Measurements from ENCODE around the gene DUSP16.

DUSP16 gene

DNA sequence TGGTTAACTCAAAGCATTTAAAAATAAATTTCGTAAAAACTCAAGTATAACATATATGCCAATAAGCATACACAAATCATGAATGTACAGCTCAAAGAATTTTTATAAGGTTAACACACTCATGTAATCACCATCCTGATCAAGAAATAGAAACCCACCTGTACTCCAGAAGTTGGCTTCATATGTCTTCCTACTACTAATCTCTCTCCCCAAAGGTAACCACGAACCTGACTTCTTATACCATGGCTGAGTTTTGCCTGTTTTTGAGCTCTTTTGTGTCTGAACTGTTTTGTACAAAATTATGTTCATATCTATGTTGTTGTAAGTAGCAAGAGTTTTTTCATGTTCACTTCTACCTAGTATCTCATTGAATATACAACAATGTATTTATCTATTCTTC, 18.7 kb downstream of the DUSP16 start:
- no peak for FAIRE-seq
- no peak for DNase-seq (ENCODE audit: insufficient read length, low spot score)
- TF ChIP-seq POLR2A (IDR thresholded peaks at IDR 0.05; ENCODE audit: low read depth, low read length): no peak

DNA sequence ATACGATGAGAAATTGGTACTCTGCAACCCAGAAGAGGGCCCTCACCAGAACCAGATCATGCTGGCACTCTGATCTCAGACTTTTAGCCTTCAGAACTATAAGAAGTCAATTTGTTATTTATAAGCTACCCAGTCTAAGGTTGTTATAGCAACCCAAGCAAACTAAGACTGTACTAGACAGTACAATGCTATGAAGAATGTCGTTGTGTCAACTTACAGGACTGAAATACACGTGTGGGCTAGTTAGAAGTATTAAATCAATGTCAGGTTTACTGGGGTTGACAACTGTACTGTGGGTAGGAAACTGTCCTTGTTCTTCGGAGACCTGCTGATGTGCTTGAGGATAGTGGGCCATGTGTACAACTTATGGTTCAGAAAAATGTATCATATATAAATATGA, 19.7 kb downstream of the DUSP16 start:
- TF ChIP-seq POLR2A (IDR thresholded peaks at IDR 0.05; ENCODE audit: low read depth, low read length): no peak
- DNase-seq (ENCODE audit: insufficient read length, low spot score): no peak
- FAIRE-seq: no peak

GRCh38 chr12:12542286-12542685, 20.4 kb downstream of the DUSP16 start:
- TF ChIP-seq POLR2A (IDR thresholded peaks at IDR 0.05; ENCODE audit: low read depth, low read length): no peak
- no peak for FAIRE-seq
- no peak for DNase-seq (ENCODE audit: insufficient read length, low spot score)

- FAIRE-seq (no peak), DNase-seq (ENCODE audit: insufficient read length, low spot score) (no peak)
- no peak for TF ChIP-seq POLR2A (IDR thresholded peaks at IDR 0.05; ENCODE audit: low read depth, low read length)
Measured at GRCh38 chr12:12541782-12542181, 20.9 kb downstream of the DUSP16 start.

DNA sequence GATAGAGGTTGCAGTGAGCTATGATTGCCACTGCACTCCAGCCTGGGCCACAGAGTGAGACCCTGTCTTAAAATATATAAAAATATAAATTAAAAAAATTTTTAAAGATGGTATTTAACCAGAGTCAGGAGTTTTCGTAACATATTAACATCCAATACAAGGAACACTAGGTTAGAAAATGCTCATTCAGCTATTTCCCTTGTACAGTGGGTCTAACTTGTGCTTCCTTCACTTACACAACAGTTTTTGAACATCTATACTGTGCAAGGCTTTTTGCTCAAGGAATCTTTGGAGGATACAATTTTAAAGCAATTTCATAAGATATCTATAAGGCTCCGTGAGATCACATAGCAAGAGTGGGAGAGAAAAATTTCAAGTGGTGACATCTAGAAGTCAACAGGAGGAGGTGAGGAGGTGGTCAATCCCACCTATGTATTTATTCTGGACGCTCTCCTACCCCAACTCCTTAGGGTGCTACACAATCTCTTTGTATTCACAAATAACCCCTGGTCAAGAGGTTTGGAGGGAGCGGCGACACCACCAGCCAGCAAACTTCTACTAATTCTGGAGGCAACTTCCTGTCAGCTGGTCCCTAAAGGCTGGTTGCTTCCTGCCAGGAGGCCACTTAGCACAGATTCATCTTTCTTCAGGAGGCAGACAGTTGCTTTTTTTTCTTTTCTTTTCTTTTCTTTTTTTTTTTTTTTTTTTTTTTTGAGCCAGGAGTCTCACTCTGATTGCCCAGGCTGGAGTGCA, 22.2 kb downstream of the DUSP16 start:
- FAIRE-seq (no peak), DNase-seq (ENCODE audit: insufficient read length, low spot score) (no peak)
- TF ChIP-seq POLR2A (IDR thresholded peaks at IDR 0.05; ENCODE audit: low read depth, low read length): no peak

DNA sequence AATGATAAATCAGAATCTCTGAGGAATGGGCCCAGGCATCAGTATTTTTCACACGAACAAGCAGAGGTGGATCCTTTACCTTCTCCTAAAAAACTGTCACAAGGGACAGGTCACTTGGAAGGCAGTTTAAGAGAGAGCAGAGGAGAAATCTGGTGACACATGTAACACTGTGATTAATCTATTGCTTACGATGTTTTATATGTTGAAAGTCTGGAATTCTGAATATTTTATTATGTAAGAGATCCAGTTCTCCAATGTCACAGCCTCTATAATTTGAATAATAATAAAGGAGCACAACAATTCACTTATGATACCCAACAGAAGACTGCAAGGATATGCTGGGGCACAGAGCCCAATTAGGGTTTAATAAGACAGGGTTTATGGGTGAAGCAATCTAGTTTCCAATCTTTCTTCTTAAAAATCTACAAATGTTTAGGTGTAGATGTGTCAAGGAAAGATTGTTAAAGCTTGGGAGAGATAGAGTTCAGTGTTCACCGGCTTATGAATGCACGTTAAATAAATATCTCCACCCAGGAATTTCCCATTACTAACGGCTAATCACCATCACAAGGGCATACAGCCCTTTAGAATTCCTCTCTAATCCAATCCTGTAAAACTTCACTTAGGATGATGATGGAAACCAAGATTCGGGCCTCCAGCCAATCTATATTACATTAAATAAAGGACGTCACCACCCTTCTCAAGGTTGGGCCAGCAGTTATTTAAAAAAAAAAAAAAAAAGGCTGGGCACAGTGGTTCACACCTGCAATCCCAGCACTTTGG, 23.4 kb downstream of the DUSP16 start:
- FAIRE-seq: no peak
- TF ChIP-seq POLR2A (IDR thresholded peaks at IDR 0.05; ENCODE audit: low read depth, low read length): no peak
- DNase-seq (ENCODE audit: insufficient read length, low spot score): no peak

- TF ChIP-seq POLR2A (IDR thresholded peaks at IDR 0.05; ENCODE audit: low read depth, low read length): no peak
- FAIRE-seq (no peak), DNase-seq (ENCODE audit: insufficient read length, low spot score) (no peak)
Measured at GRCh38 chr12:12538535-12538934, 24.1 kb downstream of the DUSP16 start.

DNA sequence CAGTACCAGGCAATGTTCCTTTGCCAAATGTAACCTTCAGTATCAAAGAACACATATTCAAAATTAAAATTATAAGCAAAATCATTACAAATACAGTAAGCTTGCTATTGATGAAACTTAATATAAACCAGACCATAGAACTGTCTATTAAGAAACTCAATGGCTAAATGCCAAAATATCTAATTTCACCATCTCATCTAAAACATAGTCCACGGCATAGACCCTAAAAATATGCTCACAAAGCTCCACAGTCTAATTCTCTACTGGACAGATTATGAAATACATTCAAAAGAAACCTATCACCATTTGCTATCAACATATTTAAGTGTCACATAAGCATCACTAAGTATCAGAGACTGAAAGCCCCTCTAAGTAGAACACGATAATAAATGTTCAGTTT, 25.2 kb downstream of the DUSP16 start:
- no peak for FAIRE-seq
- no peak for DNase-seq (ENCODE audit: insufficient read length, low spot score)
- no peak for TF ChIP-seq POLR2A (IDR thresholded peaks at IDR 0.05; ENCODE audit: low read depth, low read length)

GRCh38 chr12:12534975-12535374, 27.7 kb downstream of the DUSP16 start:
- FAIRE-seq (no peak), DNase-seq (ENCODE audit: insufficient read length, low spot score) (no peak)
- no peak for TF ChIP-seq POLR2A (IDR thresholded peaks at IDR 0.05; ENCODE audit: low read depth, low read length)

- FAIRE-seq (no peak), DNase-seq (ENCODE audit: insufficient read length, low spot score) (no peak)
- no peak for TF ChIP-seq POLR2A (IDR thresholded peaks at IDR 0.05; ENCODE audit: low read depth, low read length)
Measured at GRCh38 chr12:12534166-12534866, 28.3 kb downstream of the DUSP16 start.

DNA sequence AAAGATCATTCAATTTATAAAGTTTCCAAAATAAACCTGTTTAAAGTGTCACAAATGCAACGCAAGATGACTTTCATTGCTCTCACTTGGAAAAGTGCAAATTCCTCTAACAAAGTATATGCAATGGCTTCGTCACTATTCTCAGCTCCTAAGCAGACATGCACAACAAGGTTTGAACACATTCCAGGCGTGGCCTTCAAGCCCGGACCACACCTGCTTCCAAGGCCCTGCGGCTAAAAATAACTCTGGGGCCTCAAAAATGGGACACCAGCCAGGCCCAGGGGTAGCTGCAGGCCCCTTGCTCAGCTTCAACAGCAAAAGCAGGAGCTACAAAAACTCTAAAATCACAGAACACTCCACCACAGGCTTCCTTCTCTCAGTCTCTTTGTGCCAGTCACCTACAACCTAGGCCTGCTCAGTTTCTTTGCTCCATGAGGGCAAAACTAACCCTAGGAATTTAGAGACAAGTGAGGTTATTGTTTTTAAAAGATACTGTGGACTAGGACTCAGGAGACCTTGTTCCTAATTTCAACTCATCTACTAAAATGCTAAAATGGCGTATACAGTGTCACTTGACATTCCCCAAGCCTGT, 29.3 kb downstream of the DUSP16 start:
- no peak for TF ChIP-seq POLR2A (IDR thresholded peaks at IDR 0.05; ENCODE audit: low read depth, low read length)
- DNase-seq (ENCODE audit: insufficient read length, low spot score) (no peak), FAIRE-seq (no peak)

DNA sequence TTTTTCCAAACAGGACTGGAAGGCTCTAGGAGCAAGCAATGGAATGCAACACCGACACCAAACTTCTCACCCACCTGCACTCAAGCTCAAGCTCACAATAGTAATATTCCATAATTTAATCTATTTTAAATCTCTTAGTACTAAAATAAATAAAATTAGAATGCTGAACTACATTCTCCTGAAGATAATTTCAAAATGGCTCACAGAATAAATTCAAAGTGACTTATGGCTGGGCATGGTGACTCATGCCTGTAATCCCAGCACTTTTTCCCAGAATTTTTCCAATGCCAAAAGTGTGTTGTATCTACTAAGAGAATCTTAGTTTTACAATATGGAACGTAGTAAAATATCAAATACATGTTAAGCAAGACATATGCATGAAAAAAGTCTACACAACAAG, 31.5 kb downstream of the DUSP16 start:
- no peak for TF ChIP-seq POLR2A (IDR thresholded peaks at IDR 0.05; ENCODE audit: low read depth, low read length)
- FAIRE-seq: no peak

GRCh38 chr12:12529783-12530421, 32.8 kb downstream of the DUSP16 start:
- DNase-seq (ENCODE audit: insufficient read length, low spot score): no peak
- no peak for TF ChIP-seq POLR2A (IDR thresholded peaks at IDR 0.05; ENCODE audit: low read depth, low read length)
- FAIRE-seq: no peak

More for the DNA sequence above, 31.5 kb downstream of the DUSP16 start:
- DNase-seq (ENCODE audit: insufficient read length, low spot score): no peak

Measured in H54 (cell line).